ENCODE results near the gene KRTAP4-9.
"Not testable (repeated sequence)": the region's sequence is repeated elsewhere in the genome, so short reads cannot be mapped to it uniquely, and the experiment has no call there.

KRTAP4-9 gene

DNA sequence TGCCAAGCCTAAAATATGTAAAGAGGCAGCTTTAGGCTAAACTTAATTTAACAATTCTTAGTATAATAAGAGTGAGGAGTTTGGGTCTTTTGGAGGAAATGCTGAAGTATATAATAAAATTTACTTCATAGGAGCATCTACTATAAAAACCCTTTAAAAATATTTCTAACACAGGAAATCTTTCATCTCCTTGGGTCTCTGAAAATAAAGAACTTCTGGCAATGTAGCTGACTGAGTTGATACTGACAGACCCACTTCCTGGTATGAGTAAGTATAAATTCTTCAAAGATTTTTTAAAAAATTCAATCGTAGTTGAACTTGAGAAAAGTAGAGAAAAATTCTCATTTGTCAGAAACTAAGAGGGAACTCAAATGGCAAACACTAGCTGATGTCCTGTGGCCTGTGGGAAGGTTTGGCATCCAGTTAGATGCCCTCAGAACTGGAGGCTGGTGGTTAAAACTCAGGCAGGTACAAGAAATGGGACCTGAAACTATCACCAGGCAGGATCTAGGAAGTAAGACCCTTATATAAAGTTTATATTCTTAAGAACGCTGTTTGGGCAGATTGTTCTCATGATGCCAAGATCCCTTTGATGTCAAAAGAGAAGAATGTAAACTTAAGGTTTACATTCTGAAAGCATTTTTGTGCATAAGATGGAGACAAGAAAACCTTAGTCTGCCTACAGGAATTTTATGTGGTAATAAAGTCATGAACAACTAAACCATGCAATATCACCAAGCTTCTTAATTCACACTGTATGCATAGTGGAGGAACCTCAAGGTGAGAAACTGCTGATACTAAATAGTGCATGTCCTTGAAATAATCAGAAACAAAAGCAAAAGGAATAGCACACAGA is 28.9 kb downstream of the KRTAP4-9 start:
- DNase-seq: no peak

DNA sequence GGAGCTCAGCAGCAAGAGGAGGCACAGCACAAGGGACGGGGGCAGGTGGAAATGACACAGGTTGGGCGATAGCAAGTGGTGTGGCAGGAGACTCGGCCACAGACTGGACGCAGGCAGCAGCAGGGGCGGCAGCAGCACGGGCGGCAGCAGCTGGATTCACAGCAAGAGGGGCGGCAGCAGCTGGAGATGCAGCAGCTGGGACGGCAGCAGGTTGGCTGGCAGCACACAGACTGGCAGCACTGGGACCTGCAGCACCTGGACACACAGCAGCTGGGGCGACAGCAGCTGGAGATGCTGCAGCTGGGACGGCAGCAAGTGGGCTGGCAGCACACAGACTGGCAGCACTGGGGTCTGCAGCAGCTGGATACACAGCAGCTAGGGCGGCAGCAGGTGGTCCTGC is 34.7 kb downstream of the KRTAP4-9 start:
- not testable (repeated sequence) for DNase-seq

DNA sequence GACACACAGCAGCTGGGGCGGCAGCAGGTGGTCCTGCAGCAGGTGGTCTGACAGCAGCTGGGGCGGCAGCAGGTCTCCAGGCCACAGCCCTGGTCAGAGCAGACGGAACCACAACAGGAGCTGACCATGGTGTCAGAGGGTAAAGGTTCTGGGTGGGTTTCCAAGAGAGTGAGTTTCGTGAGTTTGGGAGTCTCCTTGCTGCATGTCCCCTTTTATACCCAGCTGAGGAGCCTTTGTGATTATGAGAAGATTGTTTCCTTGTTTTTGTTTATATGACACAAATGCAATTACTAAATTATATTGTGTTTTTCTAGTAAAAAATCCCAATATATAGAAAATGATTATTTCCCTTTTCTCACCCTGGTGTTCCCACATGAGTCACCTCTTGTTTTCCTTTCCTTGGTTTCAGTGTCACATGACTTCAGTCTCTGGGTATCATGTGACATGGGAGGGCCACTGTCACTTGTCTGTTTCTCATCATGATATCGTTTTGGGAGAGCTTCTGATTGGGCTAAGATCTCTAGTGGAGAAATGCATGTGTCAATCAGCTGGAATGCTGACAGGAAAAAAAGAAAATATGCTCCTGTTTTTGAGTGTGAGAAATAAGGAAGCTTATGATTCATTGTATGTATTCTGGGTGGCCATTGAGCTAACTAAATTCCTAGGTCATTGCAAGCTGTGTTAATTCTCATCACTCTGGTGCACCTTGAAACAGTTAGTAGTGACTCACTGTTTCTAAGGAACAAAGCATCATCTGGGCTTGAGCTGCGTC is 35.4 kb downstream of the KRTAP4-9 start, which contains the start of gene KRTAP4-6:
Gene KRTAP4-6, minus strand, starts transcription at position 185 of the 772 bp plus-strand sequence. Its CDS starts 57 bp downstream, at position 128.
- no peak for DNase-seq

DNA sequence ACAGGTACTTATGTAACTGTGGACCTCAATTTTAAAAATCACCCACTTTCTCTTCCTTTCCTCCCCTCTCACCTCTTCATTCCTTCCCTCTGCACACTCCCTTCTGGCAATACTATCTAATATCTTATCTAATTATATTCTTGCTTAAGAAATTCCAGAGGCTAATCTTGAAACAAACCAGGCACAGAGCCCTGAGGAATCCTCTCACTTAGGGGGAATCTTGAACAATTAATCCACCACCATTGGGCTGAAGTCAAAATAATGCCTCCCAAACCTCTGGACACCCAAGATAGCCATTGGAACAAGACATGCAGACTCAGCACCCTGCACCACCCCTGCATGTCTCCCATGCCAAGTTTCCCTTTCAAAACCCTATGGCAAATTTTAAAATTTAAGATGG is 36.2 kb downstream of the KRTAP4-9 start:
- no peak for DNase-seq

DNA sequence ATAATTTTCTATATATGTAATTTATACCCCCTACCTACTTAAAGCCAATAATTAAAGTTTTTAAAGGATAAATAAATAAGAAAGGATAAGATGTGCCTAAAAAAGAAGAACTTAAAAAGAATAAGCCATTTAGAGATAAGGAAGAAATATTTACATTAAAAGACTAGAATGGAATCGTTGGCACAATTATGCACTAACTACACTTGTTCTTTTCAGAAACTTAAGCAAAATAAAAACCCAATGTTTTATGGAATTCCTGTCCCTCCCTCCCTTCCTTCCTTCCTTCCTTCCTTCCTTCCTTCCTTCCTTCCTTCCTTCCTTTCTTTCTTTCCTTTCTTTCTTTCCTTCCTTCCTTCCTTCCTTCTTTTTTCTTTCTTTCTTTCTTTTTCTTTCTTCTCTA is 39.7 kb downstream of the KRTAP4-9 start:
- DNase-seq: no peak

DNA sequence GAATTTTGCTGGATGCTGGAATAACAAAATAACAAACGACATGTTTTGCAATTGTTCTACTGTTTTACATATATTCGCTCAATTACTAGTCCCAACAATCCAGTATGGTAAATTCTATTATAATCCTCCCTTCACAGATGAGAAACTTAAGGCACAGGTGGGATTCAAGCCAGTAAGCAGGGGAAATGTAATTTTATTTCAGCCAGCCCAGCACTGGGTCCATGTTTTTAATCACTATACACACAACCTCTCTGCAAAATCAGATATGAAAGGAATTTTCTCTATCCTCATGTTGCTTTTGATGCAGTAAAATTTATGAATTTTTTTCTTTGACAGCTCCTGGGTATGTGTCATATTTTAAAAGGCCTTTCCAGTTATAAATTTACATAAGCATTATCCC is 40.1 kb downstream of the KRTAP4-9 start:
- no peak for DNase-seq

DNA sequence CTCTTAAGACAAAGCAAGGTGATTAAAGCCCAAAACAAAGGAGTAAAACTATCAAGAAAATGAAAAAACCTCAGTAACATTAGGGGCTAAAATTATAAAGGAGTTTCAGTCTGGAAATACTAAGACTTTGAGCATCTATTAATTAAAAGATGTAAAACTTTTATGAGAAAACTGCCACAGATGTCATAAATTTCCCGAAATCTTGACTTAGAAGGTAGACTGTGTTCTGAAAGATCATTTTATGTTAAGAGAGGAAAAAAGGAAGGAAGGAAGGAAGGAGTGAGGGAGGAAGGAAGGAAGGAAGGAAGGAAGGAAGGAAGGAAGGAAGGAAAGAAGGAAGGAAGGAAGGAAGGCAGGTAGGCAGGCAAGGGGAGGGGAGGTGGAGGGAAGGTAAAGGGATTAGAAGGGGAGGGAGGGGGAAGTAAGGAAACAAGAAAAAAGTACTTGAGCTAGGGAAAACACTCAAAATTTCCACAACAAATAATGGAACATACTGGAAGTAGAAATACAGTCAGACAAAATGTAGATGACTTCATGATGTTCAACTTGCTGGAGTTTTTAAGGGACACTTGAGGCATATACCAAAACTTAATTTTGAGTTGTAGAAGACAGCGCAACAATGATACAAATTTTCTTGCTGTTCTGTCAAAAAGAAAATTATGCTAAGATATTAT is 42.5 kb downstream of the KRTAP4-9 start:
- DNase-seq: no peak

DNA sequence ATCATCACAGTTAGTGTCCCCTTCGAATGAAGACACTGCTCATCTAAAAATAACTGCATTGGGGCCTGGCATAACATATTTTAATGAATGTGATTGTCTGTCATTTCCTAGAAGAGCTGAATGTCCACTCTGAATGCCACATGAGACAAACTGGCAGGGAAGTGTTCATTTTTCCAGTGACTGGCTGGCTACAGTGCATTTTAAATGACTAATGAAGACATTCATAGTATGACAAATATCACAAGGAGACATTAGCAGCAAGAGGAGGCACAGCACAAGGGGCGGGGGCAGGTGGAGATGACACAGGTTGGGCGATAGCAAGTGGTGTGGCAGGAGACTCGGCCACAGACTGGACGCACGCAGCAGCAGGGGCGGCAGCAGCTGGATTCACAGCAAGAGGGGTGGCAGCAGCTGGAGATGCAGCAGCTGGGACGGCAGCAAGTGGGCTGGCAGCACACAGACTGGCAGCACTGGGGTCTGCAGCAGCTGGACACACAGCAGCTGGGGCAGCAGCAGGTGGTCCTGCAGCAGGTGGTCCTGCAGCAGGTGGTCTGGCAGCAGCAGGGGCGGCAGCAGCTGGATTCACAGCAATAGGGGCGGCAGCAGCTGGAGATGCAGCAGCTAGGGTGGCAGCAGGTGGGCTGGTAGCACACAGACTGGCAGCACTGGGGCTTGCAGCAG is 43.9 kb downstream of the KRTAP4-9 start:
- not testable (repeated sequence) for DNase-seq

DNA sequence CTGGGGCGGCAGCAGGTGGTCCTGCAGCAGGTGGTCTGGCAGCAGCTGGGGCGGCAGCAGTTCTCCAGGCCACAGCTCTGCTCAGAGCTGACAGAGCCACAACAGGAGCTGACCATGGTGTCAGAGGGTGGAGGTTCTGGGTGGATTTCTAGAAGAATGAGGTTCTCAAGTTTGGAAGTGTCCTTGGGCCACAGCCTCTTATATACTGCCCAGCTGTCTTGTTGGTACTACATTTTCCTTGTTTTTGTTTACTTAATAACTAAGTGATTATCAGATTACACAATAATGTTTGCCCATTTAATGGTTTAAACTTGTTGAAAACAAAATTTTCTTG is 44.4 kb downstream of the KRTAP4-9 start, which contains the start of gene KRTAP4-5:
Gene KRTAP4-5, minus strand, starts transcription at position 174 of the 334 bp plus-strand sequence. Its CDS starts 58 bp downstream, at position 116.
- no peak for DNase-seq

DNA sequence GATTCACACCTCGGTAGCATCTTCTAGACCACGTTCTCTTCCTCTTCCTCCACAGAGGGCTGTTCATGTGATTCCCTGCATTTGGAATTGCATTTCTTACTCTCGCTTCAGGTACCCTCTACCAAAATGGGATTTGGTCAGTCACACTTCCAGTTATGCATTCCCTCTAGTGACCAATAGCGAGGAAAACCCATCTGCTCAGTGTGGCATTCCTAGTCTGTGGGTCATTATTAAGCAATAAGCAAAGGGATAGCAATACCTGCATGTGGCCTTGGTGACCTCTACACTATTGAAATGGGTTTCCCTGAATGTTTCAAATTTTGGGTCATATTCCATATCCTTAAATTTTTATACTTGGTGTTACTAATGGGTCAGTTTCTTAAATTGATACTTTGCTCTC is 44.8 kb downstream of the KRTAP4-9 start:
- no peak for DNase-seq

DNA sequence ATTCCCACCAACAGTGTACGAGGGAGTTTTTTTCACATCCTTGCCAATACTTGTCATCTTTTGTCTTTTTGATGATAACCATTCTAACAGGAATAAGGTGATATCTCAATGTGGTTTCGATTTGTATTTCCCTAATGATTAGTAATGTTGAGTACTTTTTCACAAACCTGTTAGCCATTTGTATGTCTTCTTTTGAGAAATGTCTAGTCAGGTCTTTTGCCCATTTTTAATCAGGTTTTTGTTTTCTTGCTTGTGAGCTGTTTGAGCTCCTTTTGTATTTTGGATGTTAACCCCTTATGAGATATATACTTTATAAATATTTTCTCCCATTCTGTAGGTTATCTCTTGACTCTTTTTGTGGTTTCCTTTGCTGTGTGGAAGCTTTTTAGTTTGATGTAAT is 46.3 kb downstream of the KRTAP4-9 start:
- no peak for DNase-seq

DNA sequence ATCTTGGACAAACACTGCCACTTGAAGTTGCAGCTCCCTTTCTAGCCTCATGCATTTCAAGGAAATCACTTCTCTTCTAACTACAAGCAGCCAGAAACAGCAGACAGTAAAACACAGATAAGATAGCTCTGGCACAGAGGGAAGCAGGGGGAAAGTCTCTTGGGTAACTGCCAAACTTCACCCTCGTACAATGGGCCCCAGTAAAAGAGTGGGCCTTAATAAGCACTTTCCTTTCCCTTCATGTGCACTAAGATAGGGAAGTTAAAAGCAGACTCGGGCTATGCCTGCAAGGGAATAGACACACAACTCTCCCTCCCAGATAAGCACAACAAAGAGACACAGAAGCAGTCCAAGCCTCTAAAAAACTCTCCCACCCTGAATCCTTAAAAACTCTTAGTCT is 48.7 kb downstream of the KRTAP4-9 start:
- DNase-seq: no peak
